HEK293 (cell line): ENCODE data around the gene SLC35F4.
A peak's percentile ranks its signal among the peaks of the same experiment; 100 is the strongest.
"Not testable (repeated sequence)": the region's sequence is repeated elsewhere in the genome, so short reads cannot be mapped to it uniquely, and the experiment has no call there.

Experiments
- CTCF ChIA-PET: fragments of 350-600 bp; formaldehyde crosslinking; extraction: SDS; loops from one replicate; lab custom pipeline; 2021; ENCODE audit warnings: antibody characterized with exemption; lab: Yijun Ruan, JAX
- POLR2A ChIA-PET: fragments of 300-600 bp; formaldehyde crosslinking; extraction: SDS; loops from one replicate; lab custom pipeline; 2020; ENCODE audit warnings: antibody characterized with exemption, inconsistent platforms; lab: Yijun Ruan, JAX
- H3K27ac ChIP-seq: fragments of 200-500 bp; sonication (Bioruptor generic); 2 replicates; pipeline ENCODE4 v1.5.1; 2014; ENCODE audit warnings: low read depth, low read length, control low read depth, inconsistent platforms; ENCODE audit errors: extremely low read depth
- H3K36me3 ChIP-seq, 2 experiments: fragments of 200-500 bp in 1 of 2; sonication (Bioruptor generic) in 1 of 2; 1 replicate in 1 of 2; 2 replicates in 1 of 2; pipeline ENCODE4 v1.5.1; 2014 to 2017; ENCODE audit warnings: inconsistent platforms in 2 of 2, low read length in 2 of 2; ENCODE audit not compliant: control insufficient read depth in 2 of 2, insufficient read depth in 1 of 2
- H3K4me1 ChIP-seq: fragments of 200-500 bp; sonication (Bioruptor generic); 2 replicates; pipeline ENCODE4 v1.5.1; 2014; ENCODE audit warnings: mild to moderate bottlenecking, low read length, inconsistent platforms; ENCODE audit not compliant: control insufficient read depth, insufficient read depth
- H3K4me3 ChIP-seq: 2 replicates; pipeline ENCODE4 v1.5.1; 2011; ENCODE audit warnings: low read depth, mild to moderate bottlenecking, control low read depth, low read length, moderate library complexity
- H3K9me3 ChIP-seq: fragments of 200-500 bp; sonication (Bioruptor generic); 2 replicates; pipeline ENCODE4 v1.5.1; 2014; ENCODE audit warnings: low read depth, low read length, inconsistent platforms; ENCODE audit not compliant: control insufficient read depth, insufficient read depth
- BCL6B ChIP-seq: fragments of 450-650 bp; formaldehyde crosslinking; IDR thresholded peaks from 2 replicates; pipeline ENCODE4 v1.5.1; 2017; ENCODE audit warnings: missing biosample characterization, missing genetic modification characterization
- GLIS1 ChIP-seq: fragments of 450-650 bp; formaldehyde crosslinking; IDR thresholded peaks from 2 replicates; pipeline ENCODE4 v1.5.1; 2016; ENCODE audit warnings: missing biosample characterization, missing genetic modification characterization
- REPIN1 ChIP-seq: fragments of 450-650 bp; formaldehyde crosslinking; IDR thresholded peaks from 2 replicates; pipeline ENCODE4 v1.5.1; 2017; ENCODE audit warnings: missing biosample characterization, missing genetic modification characterization, low read depth
- SETDB1 ChIP-seq: IDR thresholded peaks from one replicate; pipeline ENCODE4 v1.6.1; 2017; ENCODE audit warnings: mild to moderate bottlenecking, low read length, moderate library complexity, mixed read lengths; ENCODE audit not compliant: insufficient read length
- TRIM28 ChIP-seq: IDR thresholded peaks from 2 replicates; pipeline ENCODE4 v1.6.1; 2011; ENCODE audit warnings: low read length, control low read depth, borderline replicate concordance
- ZBTB10 ChIP-seq: fragments of 450-650 bp; formaldehyde crosslinking; IDR thresholded peaks from 2 replicates; pipeline ENCODE4 v1.5.1; 2016; ENCODE audit warnings: missing biosample characterization, missing genetic modification characterization
- ZBTB44 ChIP-seq: fragments of 450-650 bp; IDR thresholded peaks from 2 replicates; pipeline ENCODE4 v1.5.1; 2018; ENCODE audit warnings: missing biosample characterization, mild to moderate bottlenecking, missing genetic modification characterization
- ZBTB7A ChIP-seq: fragments of 450-650 bp; formaldehyde crosslinking; IDR thresholded peaks from 2 replicates; pipeline ENCODE4 v1.5.1; 2016; ENCODE audit warnings: low read depth, missing biosample characterization, missing genetic modification characterization
- ZFP37 ChIP-seq: fragments of 450-650 bp; formaldehyde crosslinking; IDR thresholded peaks from 2 replicates; pipeline ENCODE4 v1.5.1; 2016; ENCODE audit warnings: missing biosample characterization, missing genetic modification characterization
- ZNF211 ChIP-seq: fragments of 450-650 bp; formaldehyde crosslinking; IDR thresholded peaks from 2 replicates; pipeline ENCODE4 v1.5.1; 2016; ENCODE audit warnings: low read depth, missing biosample characterization, missing genetic modification characterization
- ZNF223 ChIP-seq: fragments of 450-650 bp; formaldehyde crosslinking; IDR thresholded peaks from 2 replicates; pipeline ENCODE4 v1.5.1; 2016; ENCODE audit warnings: missing biosample characterization, missing genetic modification characterization
- ZNF280D ChIP-seq: fragments of 450-650 bp; formaldehyde crosslinking; IDR thresholded peaks from 2 replicates; pipeline ENCODE4 v1.5.1; 2016; ENCODE audit warnings: missing biosample characterization, missing genetic modification characterization
- ZNF354C ChIP-seq: fragments of 450-650 bp; formaldehyde crosslinking; IDR thresholded peaks from 2 replicates; pipeline ENCODE4 v1.5.1; 2016; ENCODE audit warnings: missing biosample characterization, missing genetic modification characterization, low read depth, borderline replicate concordance
- ZNF580 ChIP-seq: fragments of 450-650 bp; formaldehyde crosslinking; IDR thresholded peaks from 2 replicates; pipeline ENCODE4 v1.5.1; 2016; ENCODE audit warnings: missing biosample characterization, missing genetic modification characterization
- ZNF585B ChIP-seq: fragments of 450-650 bp; formaldehyde crosslinking; IDR thresholded peaks from 2 replicates; pipeline ENCODE4 v1.5.1; 2016; ENCODE audit warnings: missing biosample characterization, missing genetic modification characterization
- ZNF654 ChIP-seq: fragments of 450-650 bp; formaldehyde crosslinking; IDR thresholded peaks from 2 replicates; pipeline ENCODE4 v1.5.1; 2016; ENCODE audit warnings: low read depth, missing biosample characterization, missing genetic modification characterization
- ZNF776 ChIP-seq: fragments of 450-650 bp; formaldehyde crosslinking; IDR thresholded peaks from 2 replicates; pipeline ENCODE4 v1.5.0; 2017; ENCODE audit warnings: missing biosample characterization, missing genetic modification characterization, borderline replicate concordance
- ZSCAN5A ChIP-seq: fragments of 450-650 bp; formaldehyde crosslinking; IDR thresholded peaks from 2 replicates; pipeline ENCODE4 v1.5.1; 2016; ENCODE audit warnings: missing biosample characterization, missing genetic modification characterization

SLC35F4 gene

GRCh38 chr14:57712102-57712501 is 153.8 kb downstream of the SLC35F4 start:
- H3K4me3 ChIP-seq = no peak overlapping the region
- ChIA-PET POLR2A (no interaction called here), CTCF (interaction anchor here (0.7 to 0.8 kb wide), 2 partner anchors 66 to 159 kb away, joined by 3 read pairs; no protein-coding TSS in a partner anchor)
- no peak for TF ChIP-seq ZSCAN5A (tag by site-specific recombination)
- TF ChIP-seq ZNF211 (tag by site-specific recombination) = no peak
- TF ChIP-seq ZNF654 (tag by site-specific recombination) = peak; percentile 25; the same call in 1 of the 2 replicates
- no peak for TF ChIP-seq ZFP37 (tag by site-specific recombination)
- no peak for TF ChIP-seq ZNF223
- H3K36me3 ChIP-seq = no peaks in the 10 kb centered on the region
- H3K4me1 ChIP-seq = peaks cover 17% of the 10 kb centered on the region
- no peaks in the 10 kb centered on the region for H3K9me3 ChIP-seq
- H3K27ac ChIP-seq = no peak overlapping the region

- no peaks in the 10 kb centered on the region for H3K36me3 ChIP-seq
- ChIA-PET POLR2A (no interaction called here), CTCF (no interaction called here)
- H3K9me3 ChIP-seq = no peaks in the 10 kb centered on the region
- H3K4me1 ChIP-seq = peaks cover 16% of the 10 kb centered on the region
- H3K4me3 ChIP-seq = no peak overlapping the region
- TF ChIP-seq ZBTB44 (no peak), SETDB1 (peak; percentile 61), TRIM28 (peak; percentile 73; the same call in 1 of the 2 replicates), ZNF585B (tag by site-specific recombination) (peak; percentile 96)
- no peak overlapping the region for H3K27ac ChIP-seq
Observed at GRCh38 chr14:57709909-57710308, 156.0 kb downstream of the SLC35F4 start.

GRCh38 chr14:57709086-57709485 is 156.8 kb downstream of the SLC35F4 start:
- H3K4me1 ChIP-seq = peaks cover 10% of the 10 kb centered on the region

GRCh38 chr14:57707219-57707618 is 158.7 kb downstream of the SLC35F4 start:
- Histone ChIP-seq H3K4me1 (0 out of 2 replicates have a peak, but pooled peaks cover 2% of the 10 kb centered on the region), H3K9me3 (no peaks in the 10 kb centered on the region), H3K4me3 (no peak overlapping the region), H3K36me3 (no peaks in the 10 kb centered on the region), H3K27ac (no peak overlapping the region)
- POLR2A ChIA-PET = no interaction called here
- CTCF ChIA-PET = interaction anchor here (0.6 to 1.2 kb wide), 2 partner anchors 15 to 934 kb away, joined by 3 read pairs; no protein-coding TSS in a partner anchor
- no peak for TF ChIP-seq ZNF354C
- no peak for TF ChIP-seq GLIS1 (tag by site-specific recombination)
- no peak for TF ChIP-seq ZNF776 (tag by site-specific recombination)
- TF ChIP-seq BCL6B (tag by site-specific recombination) = no peak
- no peak for TF ChIP-seq ZBTB7A (tag by site-specific recombination)
- TF ChIP-seq ZBTB10 = no peak
- TF ChIP-seq REPIN1 = no peak
- no peak for TF ChIP-seq ZNF280D (tag by site-specific recombination)
- no peak for TF ChIP-seq ZNF580 (tag by site-specific recombination)

More at GRCh38 chr14:57709086-57709485, 156.8 kb downstream of the SLC35F4 start:
- H3K9me3 ChIP-seq, H3K4me3 ChIP-seq, POLR2A ChIA-PET, H3K36me3 ChIP-seq, H3K27ac ChIP-seq: not testable (repeated sequence)
- CTCF ChIA-PET = interaction anchor here (0.6 kb wide), 1 partner anchor 1767 kb away, joined by 4 read pairs; no protein-coding TSS in a partner anchor
